SU-DHL-6 (cell line): ENCODE measurements around the gene PPP4R1.

ENCODE experiments used
- EZH2phosphoT487 ChIP-seq: fragments of 200-600 bp; sonication (generic), shearing (Covaris generic); conservative IDR thresholded peaks from 2 replicates; pipeline ENCODE4 v1.6.1; 2018; ENCODE audit warnings: mild to moderate bottlenecking, antibody characterized with exemption, low read length, moderate library complexity, mixed read lengths
- TF ChIP-seq, protein P1 (sequence below): fragments of 200-600 bp; sonication (generic); IDR thresholded peaks from one replicate; pipeline ENCODE4 v1.5.1; 2017; ENCODE audit warnings: antibody characterized with exemption, mild to moderate bottlenecking, low read length, moderate library complexity; ENCODE audit not compliant: insufficient read depth, poor library complexity, severe bottlenecking

- TF ChIP-seq, protein P1, sequence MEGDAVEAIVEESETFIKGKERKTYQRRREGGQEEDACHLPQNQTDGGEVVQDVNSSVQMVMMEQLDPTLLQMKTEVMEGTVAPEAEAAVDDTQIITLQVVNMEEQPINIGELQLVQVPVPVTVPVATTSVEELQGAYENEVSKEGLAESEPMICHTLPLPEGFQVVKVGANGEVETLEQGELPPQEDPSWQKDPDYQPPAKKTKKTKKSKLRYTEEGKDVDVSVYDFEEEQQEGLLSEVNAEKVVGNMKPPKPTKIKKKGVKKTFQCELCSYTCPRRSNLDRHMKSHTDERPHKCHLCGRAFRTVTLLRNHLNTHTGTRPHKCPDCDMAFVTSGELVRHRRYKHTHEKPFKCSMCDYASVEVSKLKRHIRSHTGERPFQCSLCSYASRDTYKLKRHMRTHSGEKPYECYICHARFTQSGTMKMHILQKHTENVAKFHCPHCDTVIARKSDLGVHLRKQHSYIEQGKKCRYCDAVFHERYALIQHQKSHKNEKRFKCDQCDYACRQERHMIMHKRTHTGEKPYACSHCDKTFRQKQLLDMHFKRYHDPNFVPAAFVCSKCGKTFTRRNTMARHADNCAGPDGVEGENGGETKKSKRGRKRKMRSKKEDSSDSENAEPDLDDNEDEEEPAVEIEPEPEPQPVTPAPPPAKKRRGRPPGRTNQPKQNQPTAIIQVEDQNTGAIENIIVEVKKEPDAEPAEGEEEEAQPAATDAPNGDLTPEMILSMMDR = no peak
- no peak for TF ChIP-seq EZH2phosphoT487
Observed at GRCh38 chr18:9519399-9519798, 95.0 kb downstream of the PPP4R1 start.
